HepG2 (cell line): ENCODE results near the gene OVCH2. TPM values are rescaled to one million over a fixed set of nuclear protein-coding genes. Genes with fewer than 3 reads are reported as not detected.

Source experiments
- ATAD3A ChIP-seq: sonication (generic); formaldehyde crosslinking; IDR thresholded peaks from 2 replicates; pipeline ENCODE4 v1.4.0; 2020; ENCODE audit warnings: missing genetic modification reagents
- MBD4 ChIP-seq: IDR thresholded peaks from 2 replicates; pipeline ENCODE4 v1.6.1; 2012; ENCODE audit warnings: low read length, inconsistent platforms, borderline replicate concordance
- MLXIP ChIP-seq: sonication (generic); formaldehyde crosslinking; IDR thresholded peaks from 2 replicates; pipeline ENCODE4 v1.9.0; 2021; ENCODE audit warnings: missing genetic modification reagents, borderline replicate concordance
- PCBP2 ChIP-seq: fragments of 200-400 bp; formaldehyde crosslinking; optimal IDR thresholded peaks from 2 replicates; pipeline ENCODE3; 2018; ENCODE audit warnings: low read length, low read depth; ENCODE audit not compliant: poor library complexity, severe bottlenecking
- ZBTB33 ChIP-seq: sonication (generic); formaldehyde crosslinking; IDR thresholded peaks from 2 replicates; pipeline ENCODE4 v1.4.0; 2020; ENCODE audit warnings: missing genetic modification reagents
- ZBTB4 ChIP-seq: sonication (generic); formaldehyde crosslinking; IDR thresholded peaks from 2 replicates; pipeline ENCODE4 v1.4.0; 2020; ENCODE audit warnings: missing genetic modification reagents, mild to moderate bottlenecking, borderline replicate concordance
- ZFP90 ChIP-seq: sonication (generic); formaldehyde crosslinking; IDR thresholded peaks from 2 replicates; pipeline ENCODE4 v1.8.0; 2022; ENCODE audit warnings: missing genetic modification reagents, mild to moderate bottlenecking, inconsistent platforms, borderline replicate concordance
- ZNF382 ChIP-seq: sonication (generic); formaldehyde crosslinking; IDR thresholded peaks from 2 replicates; pipeline ENCODE4 v1.5.0; 2020; ENCODE audit warnings: missing genetic modification reagents, mild to moderate bottlenecking, borderline replicate concordance
- ZNF576 ChIP-seq: sonication (generic); formaldehyde crosslinking; IDR thresholded peaks from 2 replicates; pipeline ENCODE4 v1.4.0; 2020; ENCODE audit warnings: mild to moderate bottlenecking, missing genetic modification reagents
- ZNF687 ChIP-seq: sonication (generic); formaldehyde crosslinking; IDR thresholded peaks from 2 replicates; pipeline ENCODE4 v1.5.1; 2020; ENCODE audit warnings: mild to moderate bottlenecking, missing genetic modification reagents, moderate library complexity
- ZSCAN12 ChIP-seq: sonication (generic); formaldehyde crosslinking; IDR thresholded peaks from 2 replicates; pipeline ENCODE4 v1.9.0; 2021; ENCODE audit warnings: mild to moderate bottlenecking, missing genetic modification reagents
- ZXDC ChIP-seq: sonication (generic); formaldehyde crosslinking; IDR thresholded peaks from 2 replicates; pipeline ENCODE4 v1.5.0; 2020; ENCODE audit warnings: mild to moderate bottlenecking, missing genetic modification reagents
- polyA plus RNA-seq, 8 experiments: library from polyadenylated mRNA; depleted of rRNA in 3 of 8; stranded (reverse) in 7 of 8; unstranded in 1 of 8; fragments of >200 nt; fragmentation: Illumina TruSeq in 4 of 8; extraction: Trizol in 4 of 8; gene quantifications; 2 replicates each; pipeline versions ENCODE4 v1.2.1 to v1.2.3, GENCODE V29; 2011 to 2016; ENCODE audit warnings: low read depth in 4 of 8, missing spikeins in 1 of 8, mixed read lengths in 1 of 8; ENCODE audit not compliant: insufficient read depth in 1 of 8
- total RNA-seq, 5 experiments: library from RNA; depleted of rRNA; stranded (reverse); fragments of >200 nt; fragmentation: Illumina TruSeq; extraction: Trizol; gene quantifications; 2 replicates each; pipeline ENCODE4 v1.2.3, GENCODE V29; 2016; ENCODE audit warnings: low read depth in 1 of 5

OVCH2 gene
- total and polyA plus RNA-seq, 2 of the 13 experiments (the other 11 are each of a cell fraction or from before 2014, with no cell fraction given) = not detected

- TF ChIP-seq ZNF382 = no peak
- no peak for TF ChIP-seq MBD4
- no peak for TF ChIP-seq ZSCAN12 (CRISPR knock-in tag)
- no peak for TF ChIP-seq ATAD3A
- TF ChIP-seq ZXDC (CRISPR knock-in tag) = no peak
- no peak for TF ChIP-seq PCBP2
- TF ChIP-seq ZNF576 (CRISPR knock-in tag) = no peak
- TF ChIP-seq ZBTB4 (CRISPR knock-in tag) = no peak
- TF ChIP-seq ZBTB33 (CRISPR knock-in tag) = no peak
- peak; percentile 70 for TF ChIP-seq ZNF687 (CRISPR knock-in tag)
- TF ChIP-seq ZFP90 (CRISPR knock-in tag) = no peak
- TF ChIP-seq MLXIP (CRISPR knock-in tag) = no peak
These were observed 48.8 kb downstream of the OVCH2 start (continued) for GRCh38 chr11:7657306-7658025.
